Left lung (tissue), 10 donors: Measurements from ENCODE around the gene ODF2. TPM values are rescaled to one million over a fixed set of nuclear protein-coding genes. Genes with fewer than 3 reads are reported as not detected.

Source experiments
- ATAC-seq: fragments of 200-7000 bp; cut with Tn5 transposase; one replicate; pipeline ENCODE4 v1.9.1; 2020; ENCODE audit warnings: moderate library complexity
- DNase-seq, 4 donors: peaks; one replicate each; pipeline ENCODE4 v3.0.0-alpha.2; 2013 to 2020
- H3K27ac ChIP-seq, 2 donors: fragments of 200-600 bp; sonication (generic) in 1 of 2; one replicate each; pipeline versions ENCODE4 v1.5.0 to v1.8.0; 2020 to 2021
- H3K27me3 ChIP-seq, 2 donors: fragments of 200-600 bp; sonication (generic) in 1 of 2; one replicate each; pipeline versions ENCODE4 v1.5.0 to v1.8.0; 2020 to 2021
- H3K36me3 ChIP-seq, 2 donors: fragments of 200-600 bp; sonication (generic) in 1 of 2; one replicate each; pipeline versions ENCODE4 v1.5.0 to v1.8.0; 2020 to 2021
- H3K4me1 ChIP-seq, 2 donors: fragments of 200-600 bp; one replicate each; pipeline ENCODE4 v1.8.0; 2021
- H3K4me3 ChIP-seq, 2 donors: fragments of 200-600 bp; sonication (generic) in 1 of 2; one replicate each; pipeline versions ENCODE4 v1.5.0 to v1.8.0; 2020 to 2021; ENCODE audit warnings: mild to moderate bottlenecking in 1 of 2
- H3K9me3 ChIP-seq, 2 donors: fragments of 200-600 bp; sonication (generic) in 1 of 2; one replicate each; pipeline versions ENCODE4 v1.5.0 to v1.8.0; 2020 to 2021
- CTCF ChIP-seq, 2 donors: fragments of 200-600 bp; sonication (generic) in 1 of 2; IDR thresholded peaks; one replicate each; pipeline versions ENCODE4 v1.5.0 to v1.8.0; 2021; ENCODE audit warnings: antibody characterized with exemption in 2 of 2
- intact Hi-C, 2 donors: fragments of 100-400 bp; cut with DNase I; formaldehyde crosslinking; loops; one replicate each; pipeline versions ENCODE4 v1.11.2 to v1.14.2; 2022
- polyA plus RNA-seq, 6 donors: library from polyadenylated mRNA; unstranded; fragments of 120-200 nt; gene quantifications; one replicate each; pipeline ENCODE4 v1.2.1, GENCODE V29; 2013; ENCODE audit not compliant: insufficient read length in 6 of 6
- total RNA-seq, 2 donors: library from RNA; stranded (reverse); fragmentation: NEBNext Ultra II Directional; extraction: Animal tissue kit (Norgen Biotek cat#: 25700); gene quantifications; one replicate each; pipeline ENCODE4 v1.2.1, GENCODE V29; 2021
- donor health status: DM: no; HTN: yes; CAD: no.
- donor health status: DM: no; HTN: no; CAD: no.

ODF2 gene
- total and polyA plus RNA-seq, 8 donors = 21.0 to 70.3 (median 61.0) TPM

GRCh38 chr9:128454991-128455390, 815 bp upstream of the ODF2 start:
- Histone ChIP-seq H3K27me3 (no peaks in the 10 kb centered on the region), H3K9me3 (no peaks in the 10 kb centered on the region), H3K36me3 (peaks cover 0 to 6% of the 10 kb centered on the region in 2 donors), H3K4me1 (peaks cover 6 to 9% of the 10 kb centered on the region in 2 donors), H3K4me3 (no peak overlapping the region), H3K27ac (no peak overlapping the region)
- ATAC-seq (no peak), DNase-seq (no peak)
- TF ChIP-seq CTCF (IDR thresholded peaks at IDR 0.05) = no peak
- intact Hi-C loops = no loop called here

GRCh38 chr9:128456613-128457061, 831 bp downstream of the ODF2 start:
- H3K27ac ChIP-seq = peak overlapping the region; percentile 74 to 91
- peak; percentile 82 for ATAC-seq
- TF ChIP-seq CTCF (IDR thresholded peaks at IDR 0.05) = no peak
- H3K27me3 ChIP-seq = no peaks in the 10 kb centered on the region
- peaks cover 6 to 9% of the 10 kb centered on the region in 2 donors for H3K4me1 ChIP-seq
- peaks cover 0 to 23% of the 10 kb centered on the region in 2 donors for H3K36me3 ChIP-seq
- peak; percentile 37 to 90 (median 66) for DNase-seq
- intact Hi-C loops = no loop called here
- no peaks in the 10 kb centered on the region for H3K9me3 ChIP-seq
- H3K4me3 ChIP-seq = peak overlapping the region; percentile 95 to 100

GRCh38 chr9:128457207-128457606, 1.4 kb downstream of the ODF2 start:
- no peak overlapping the region for H3K27ac ChIP-seq
- peaks cover 0 to 29% of the 10 kb centered on the region in 2 donors for H3K36me3 ChIP-seq
- no peaks in the 10 kb centered on the region for H3K27me3 ChIP-seq
- TF ChIP-seq CTCF (IDR thresholded peaks at IDR 0.05) = no peak
- no peak for ATAC-seq
- intact Hi-C loops = no loop called here
- peaks cover 6 to 9% of the 10 kb centered on the region in 2 donors for H3K4me1 ChIP-seq
- no peaks in the 10 kb centered on the region for H3K9me3 ChIP-seq
- peak overlapping the region; percentile 95 to 100 for H3K4me3 ChIP-seq
- DNase-seq = no peak

- H3K4me1 ChIP-seq = peaks cover 6 to 9% of the 10 kb centered on the region in 2 donors
- no peak overlapping the region for H3K27ac ChIP-seq
- no peaks in the 10 kb centered on the region for H3K9me3 ChIP-seq
- H3K27me3 ChIP-seq = no peaks in the 10 kb centered on the region
- DNase-seq (no peak), ATAC-seq (no peak)
- intact Hi-C loops = no loop called here
- no peak overlapping the region for H3K4me3 ChIP-seq
- TF ChIP-seq CTCF (IDR thresholded peaks at IDR 0.05) = no peak
- peaks cover 0 to 47% of the 10 kb centered on the region in 2 donors for H3K36me3 ChIP-seq
Observed at GRCh38 chr9:128459011-128459410, 3.2 kb downstream of the ODF2 start.

- H3K4me3 ChIP-seq = no peak overlapping the region
- H3K4me1 ChIP-seq = no peaks in the 10 kb centered on the region
- H3K27ac ChIP-seq = no peak overlapping the region
- no peak for DNase-seq
- ATAC-seq = no peak
- no peak for TF ChIP-seq CTCF (IDR thresholded peaks at IDR 0.05)
- intact Hi-C loops = no loop called here
- H3K36me3 ChIP-seq = peaks cover 0 to 81% of the 10 kb centered on the region in 2 donors
- H3K9me3 ChIP-seq = no peaks in the 10 kb centered on the region
- H3K27me3 ChIP-seq = no peaks in the 10 kb centered on the region
Observed at GRCh38 chr9:128469070-128469469, 13.3 kb downstream of the ODF2 start.
